Endothelial cell of umbilical vein (primary cell): ENCODE data around the gene GPR183. TPM values are rescaled to one million over a fixed set of nuclear protein-coding genes. Genes with fewer than 3 reads are reported as not detected.

ENCODE experiments used
- BruUV-seq: library from RNA; stranded (reverse); fragments of 400-500 nt; replicated peaks from 2 replicates; lab custom pipeline; 2021; lab: Mats Ljungman, UMichigan
- CTCF ChIA-PET: fragments of 300-600, 350-600 bp; sonication (Branson Sonifier 250); formaldehyde crosslinking; loops from one replicate; lab custom pipeline; 2021; ENCODE audit warnings: antibody characterized with exemption, inconsistent platforms; lab: Charles Lee
- POLR2A ChIA-PET: fragments of 300-600, 350-600 bp; sonication (Branson Sonifier 250); formaldehyde crosslinking; loops from one replicate; lab custom pipeline; 2021; ENCODE audit warnings: antibody characterized with exemption, inconsistent platforms; lab: Charles Lee
- DNase-seq: peaks from one replicate; pipeline ENCODE4 v3.0.0-alpha.2; 2011; ENCODE audit warnings: low read depth, low spot score
- FAIRE-seq: peaks from 2 replicates; lab custom pipeline; 2011; peaks lifted over from hg19 to GRCh38; lab: Jason Lieb, UNC
- H2AFZ ChIP-seq: 2 replicates; pipeline ENCODE4 v1.6.0; 2012; ENCODE audit warnings: low read depth, low read length, control low read depth, inconsistent platforms
- H3K27ac ChIP-seq: 2 replicates; pipeline ENCODE4 v1.5.1; 2011; ENCODE audit warnings: low read depth, mild to moderate bottlenecking, control low read depth, low read length, moderate library complexity; ENCODE audit not compliant: insufficient read depth
- H3K27me3 ChIP-seq, 2 experiments: 2 replicates each; pipeline versions ENCODE4 v1.6.0 to v1.6.1; 2011; ENCODE audit warnings: low read length in 2 of 2, mixed read lengths in 1 of 2; ENCODE audit not compliant: control insufficient read depth in 2 of 2, insufficient read depth in 2 of 2
- H3K36me3 ChIP-seq, 2 experiments: 2 replicates in 1 of 2; 3 replicates in 1 of 2; pipeline ENCODE4 v1.5.1; 2011; ENCODE audit warnings: low read length in 2 of 2, mild to moderate bottlenecking in 1 of 2, moderate library complexity in 1 of 2; ENCODE audit not compliant: control insufficient read depth in 2 of 2, insufficient read depth in 2 of 2; ENCODE audit errors: extremely low read depth in 1 of 2
- H3K4me1 ChIP-seq: 3 replicates; pipeline ENCODE4 v1.5.1; 2011; ENCODE audit warnings: mild to moderate bottlenecking, low read length; ENCODE audit not compliant: control insufficient read depth, insufficient read depth; ENCODE audit errors: extremely low read depth
- H3K4me2 ChIP-seq: 2 replicates; pipeline ENCODE4 v1.6.1; 2011; ENCODE audit warnings: low read length, control low read depth, mixed read lengths; ENCODE audit not compliant: insufficient read depth
- H3K4me3 ChIP-seq, 3 experiments: fragments of 200-600 bp in 1 of 3; sonication (generic), shearing (Covaris generic) in 1 of 3; replicated peaks in 1 of 3; 2 replicates each; pipeline ENCODE4 v1.5.1; 2011 to 2016; ENCODE audit warnings: control low read depth in 3 of 3, low read length in 3 of 3, mild to moderate bottlenecking in 2 of 3, inconsistent platforms in 1 of 3, low read depth in 1 of 3, moderate library complexity in 1 of 3; ENCODE audit not compliant: insufficient read depth in 1 of 3
- H3K79me2 ChIP-seq: 2 replicates; pipeline ENCODE4 v1.6.0; 2012; ENCODE audit warnings: low read length, inconsistent platforms; ENCODE audit not compliant: control insufficient read depth, insufficient read depth
- H3K9ac ChIP-seq: replicated peaks from 2 replicates; pipeline ENCODE3; 2011; ENCODE audit warnings: low read length, control low read depth; ENCODE audit not compliant: insufficient read depth; ENCODE audit errors: extremely low read depth
- H3K9me1 ChIP-seq: replicated peaks from 3 replicates; pipeline ENCODE4 v1.6.0; 2011; ENCODE audit warnings: mild to moderate bottlenecking, low read length; ENCODE audit not compliant: control insufficient read depth, insufficient read depth; ENCODE audit errors: extremely low read depth
- H3K9me3 ChIP-seq: replicated peaks from 2 replicates; pipeline ENCODE4 v1.5.1; 2012; ENCODE audit warnings: low read length, inconsistent platforms; ENCODE audit not compliant: control insufficient read depth, insufficient read depth
- H4K20me1 ChIP-seq: replicated peaks from 2 replicates; pipeline ENCODE3; 2011; ENCODE audit warnings: mild to moderate bottlenecking, low read length; ENCODE audit not compliant: control insufficient read depth, insufficient read depth; ENCODE audit errors: extremely low read depth
- EZH2 ChIP-seq: IDR thresholded peaks from 2 replicates; pipeline ENCODE4 v1.6.1; 2012; ENCODE audit warnings: borderline replicate concordance, low read depth, mild to moderate bottlenecking, moderate library complexity, low read length, inconsistent platforms; ENCODE audit not compliant: severe bottlenecking
- FOS ChIP-seq: IDR thresholded peaks from 2 replicates; pipeline ENCODE4 v1.6.1; 2011; ENCODE audit warnings: mild to moderate bottlenecking, low read length, moderate library complexity, borderline replicate concordance; ENCODE audit not compliant: insufficient read depth
- GATA2 ChIP-seq: IDR thresholded peaks from 2 replicates; pipeline ENCODE4 v1.7.0; 2011; ENCODE audit warnings: low read depth, mild to moderate bottlenecking, moderate library complexity, mixed read lengths, low read length; ENCODE audit not compliant: insufficient read length, insufficient read depth
- JUN ChIP-seq: IDR thresholded peaks from 2 replicates; pipeline ENCODE4 v1.6.1; 2011; ENCODE audit warnings: borderline replicate concordance, low read depth; ENCODE audit not compliant: insufficient read length, insufficient read depth
- MYC ChIP-seq: IDR thresholded peaks from one replicate; pipeline ENCODE4 v1.6.1; 2011; ENCODE audit warnings: mild to moderate bottlenecking, low read depth, low read length
- POLR2A ChIP-seq: IDR thresholded peaks from 2 replicates; pipeline ENCODE4 v1.6.1; 2012; ENCODE audit warnings: low read depth, mild to moderate bottlenecking, control low read depth, low read length
- POLR2AphosphoS5 ChIP-seq: IDR thresholded peaks from 2 replicates; pipeline ENCODE4 v1.6.1; 2012; ENCODE audit warnings: low read depth, mild to moderate bottlenecking, control low read depth, low read length, moderate library complexity; ENCODE audit not compliant: insufficient read depth
- dilution Hi-C: fragments of 300-500 bp; cut with MboI; formaldehyde crosslinking; loops from one replicate; pipeline ENCODE4 v1.15.0; 2019; ENCODE audit warnings: low sequenced_read_pairs; ENCODE audit not compliant: extremely low pct_ligation_motif_present
- intact Hi-C: fragments of 100-400 bp; cut with micrococcal nuclease; formaldehyde crosslinking; loops from one replicate; pipeline ENCODE4 v1.10.0; 2022
- polyA plus RNA-seq, 4 experiments: library from polyadenylated mRNA; depleted of rRNA in 3 of 4; stranded (reverse) in 3 of 4; unstranded in 1 of 4; fragments of >200 nt; gene quantifications; 2 replicates each; pipeline versions ENCODE4 v1.2.1 to v1.2.3, GENCODE V29; 2011 to 2012; ENCODE audit warnings: missing spikeins in 1 of 4
- total RNA-seq: library from RNA; stranded (reverse); gene quantifications from 2 replicates; pipeline ENCODE4 v1.2.3, GENCODE V29; 2021
- TF ChIP-seq, protein P1 (sequence below), 2 donors: IDR thresholded peaks; 1 replicate in 1 of 2; 2 replicates in 1 of 2; pipeline ENCODE4 v1.5.1; 2011; ENCODE audit warnings: low read length in 2 of 2, mild to moderate bottlenecking in 2 of 2, moderate library complexity in 2 of 2, control low read depth in 1 of 2, inconsistent platforms in 1 of 2, low read depth in 1 of 2; ENCODE audit not compliant: insufficient read depth in 1 of 2; ENCODE audit errors: extremely low read depth in 1 of 2
- TF ChIP-seq, protein P2 (sequence below): IDR thresholded peaks from 2 replicates; pipeline ENCODE4 v1.6.1; 2011; ENCODE audit not compliant: insufficient read depth, insufficient read length

Gene GPR183
- total and polyA plus RNA-seq, 2 donors (not counting 3 experiments of a cell fraction or from before 2014, with no cell fraction given) = 0.23 TPM; not detected in 1

DNA sequence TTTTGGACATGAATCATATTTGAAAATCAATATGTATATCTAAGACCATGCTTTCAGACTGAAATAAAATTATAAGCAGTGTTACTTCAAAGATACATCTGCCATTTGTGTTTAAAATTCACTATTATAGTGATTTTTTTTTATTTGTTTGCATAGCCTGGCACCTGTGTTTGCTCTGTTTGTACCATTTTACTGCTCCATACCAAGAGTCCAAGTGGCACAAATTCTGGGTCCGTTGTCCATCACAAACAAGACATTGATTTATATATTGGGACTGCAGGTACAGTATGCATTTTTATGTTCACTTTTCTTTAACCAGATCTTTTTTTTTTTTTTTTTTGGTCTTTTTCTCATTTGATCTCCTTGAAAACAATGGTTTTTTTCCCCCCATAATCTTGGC is 6.7 kb upstream of the GPR183 start:
- TSS peak; percentile 37 for BruUV-seq
- peak overlapping the region; percentile 98 for H3K27ac ChIP-seq
- intact Hi-C loops = loop anchor here (1.0 to 5.0 kb wide), 4 partner anchors 43 to 187 kb away; partner anchors contain the start of genes TM9SF2 and UBAC2

More for the DNA sequence above, 6.7 kb upstream of the GPR183 start:
- Histone ChIP-seq H3K9me3 (no peaks in the 10 kb centered on the region), H3K27me3 (no peaks in the 10 kb centered on the region), H3K9me1 (no peaks in the 10 kb centered on the region), H2AFZ (no peak overlapping the region), H3K4me1 (peaks cover 28% of the 10 kb centered on the region), H3K36me3 (no peaks in the 10 kb centered on the region), H3K4me3 (no peak overlapping the region), H3K79me2 (no peaks in the 10 kb centered on the region), H4K20me1 (no peaks in the 10 kb centered on the region), H3K9ac (peak overlapping the region; percentile 75), H3K4me2 (peak overlapping the region; percentile 76)
- ChIA-PET POLR2A (no interaction called here), CTCF (interaction anchor here (0.6 to 2.0 kb wide), 4 partner anchors 10 to 71 kb away, joined by 3 to 8 read pairs (median 4); no protein-coding TSS in a partner anchor)
- TF ChIP-seq FOS (no peak), MYC (no peak), POLR2AphosphoS5 (no peak), JUN (no peak), EZH2 (no peak), POLR2A (no peak), GATA2 (no peak)
- TF ChIP-seq, protein P1, sequence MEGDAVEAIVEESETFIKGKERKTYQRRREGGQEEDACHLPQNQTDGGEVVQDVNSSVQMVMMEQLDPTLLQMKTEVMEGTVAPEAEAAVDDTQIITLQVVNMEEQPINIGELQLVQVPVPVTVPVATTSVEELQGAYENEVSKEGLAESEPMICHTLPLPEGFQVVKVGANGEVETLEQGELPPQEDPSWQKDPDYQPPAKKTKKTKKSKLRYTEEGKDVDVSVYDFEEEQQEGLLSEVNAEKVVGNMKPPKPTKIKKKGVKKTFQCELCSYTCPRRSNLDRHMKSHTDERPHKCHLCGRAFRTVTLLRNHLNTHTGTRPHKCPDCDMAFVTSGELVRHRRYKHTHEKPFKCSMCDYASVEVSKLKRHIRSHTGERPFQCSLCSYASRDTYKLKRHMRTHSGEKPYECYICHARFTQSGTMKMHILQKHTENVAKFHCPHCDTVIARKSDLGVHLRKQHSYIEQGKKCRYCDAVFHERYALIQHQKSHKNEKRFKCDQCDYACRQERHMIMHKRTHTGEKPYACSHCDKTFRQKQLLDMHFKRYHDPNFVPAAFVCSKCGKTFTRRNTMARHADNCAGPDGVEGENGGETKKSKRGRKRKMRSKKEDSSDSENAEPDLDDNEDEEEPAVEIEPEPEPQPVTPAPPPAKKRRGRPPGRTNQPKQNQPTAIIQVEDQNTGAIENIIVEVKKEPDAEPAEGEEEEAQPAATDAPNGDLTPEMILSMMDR (IDR thresholded peaks at IDR 0.05; ENCODE audit: extremely low read depth in 1 of 2, insufficient read depth in 1 of 2, low read depth in 1 of 2, low read length in 2 of 2) = no peak
- TF ChIP-seq, protein P2, sequence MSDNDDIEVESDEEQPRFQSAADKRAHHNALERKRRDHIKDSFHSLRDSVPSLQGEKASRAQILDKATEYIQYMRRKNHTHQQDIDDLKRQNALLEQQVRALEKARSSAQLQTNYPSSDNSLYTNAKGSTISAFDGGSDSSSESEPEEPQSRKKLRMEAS = no peak
- FAIRE-seq (no peak), DNase-seq (no peak)
- dilution Hi-C loops = no loop called here
